Fibroblast of skin of abdomen (primary cell): ENCODE data around the gene SULT1B1.

ENCODE experiments used
- DNase-seq: peaks from one replicate; pipeline ENCODE4 v3.0.0-alpha.2; 2013

The SULT1B1 gene

GRCh38 chr4:69689599-69689998 lies 70.8 kb downstream of the SULT1B1 start:
- peak; percentile 40 for DNase-seq

- no peak for DNase-seq
Observed at GRCh38 chr4:69684804-69685203, 75.6 kb downstream of the SULT1B1 start.
